Hepatocyte (in vitro differentiated cells): ENCODE data around the gene HSDL2.

Experiments used
- EZH2 ChIP-seq: fragments of 200-600 bp; sonication (generic); IDR thresholded peaks from 2 replicates; pipeline ENCODE4 v1.6.1; 2016; ENCODE audit warnings: antibody characterized with exemption, mild to moderate bottlenecking, borderline replicate concordance
- EZH2phosphoT487 ChIP-seq: fragments of 200-600 bp; sonication (generic); IDR thresholded peaks from one replicate; pipeline ENCODE4 v1.6.1; 2018; ENCODE audit warnings: antibody characterized with exemption, mild to moderate bottlenecking, low read depth, moderate library complexity; ENCODE audit not compliant: unreplicated experiment, severe bottlenecking
- TF ChIP-seq, protein P1 (sequence below): fragments of 200-600 bp; sonication (generic); IDR thresholded peaks from 2 replicates; pipeline ENCODE4 v1.5.1; 2016; ENCODE audit warnings: antibody characterized with exemption, mild to moderate bottlenecking; ENCODE audit not compliant: poor library complexity

DNA sequence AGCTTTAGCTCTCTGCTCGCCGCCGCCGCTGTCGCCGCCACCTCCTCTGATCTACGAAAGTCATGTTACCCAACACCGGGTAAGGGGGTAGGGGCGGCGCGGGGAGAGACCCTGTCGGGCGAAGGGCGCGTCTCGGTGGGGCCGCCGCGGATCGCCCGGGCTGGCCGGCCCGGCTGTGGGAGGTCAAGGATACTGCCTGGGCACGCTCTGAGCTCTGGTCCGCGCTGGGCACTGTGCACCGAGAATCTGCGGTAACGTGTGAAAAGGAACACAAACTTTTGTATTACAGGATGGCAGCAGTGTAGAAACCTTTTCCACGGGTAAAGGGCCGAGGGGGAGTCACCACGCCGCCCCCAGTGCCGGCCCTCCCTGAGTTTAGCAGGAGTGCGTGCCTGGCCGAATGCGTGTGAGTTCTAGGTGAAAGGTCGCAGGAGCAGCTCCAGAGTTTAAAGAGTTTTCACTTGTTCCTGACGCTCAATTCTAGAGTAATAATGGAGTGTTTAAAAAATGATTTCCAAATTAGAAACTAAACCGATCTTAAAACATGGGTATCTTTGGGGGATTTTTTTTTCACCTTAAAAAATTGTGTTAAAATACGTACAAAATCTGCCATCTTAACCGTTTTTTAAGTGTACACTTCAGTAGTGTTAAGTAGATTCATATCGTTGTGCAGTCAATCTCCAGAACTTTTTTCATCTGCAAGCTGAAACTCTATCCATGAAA is at the start of gene HSDL2:
- TF ChIP-seq, protein P1, sequence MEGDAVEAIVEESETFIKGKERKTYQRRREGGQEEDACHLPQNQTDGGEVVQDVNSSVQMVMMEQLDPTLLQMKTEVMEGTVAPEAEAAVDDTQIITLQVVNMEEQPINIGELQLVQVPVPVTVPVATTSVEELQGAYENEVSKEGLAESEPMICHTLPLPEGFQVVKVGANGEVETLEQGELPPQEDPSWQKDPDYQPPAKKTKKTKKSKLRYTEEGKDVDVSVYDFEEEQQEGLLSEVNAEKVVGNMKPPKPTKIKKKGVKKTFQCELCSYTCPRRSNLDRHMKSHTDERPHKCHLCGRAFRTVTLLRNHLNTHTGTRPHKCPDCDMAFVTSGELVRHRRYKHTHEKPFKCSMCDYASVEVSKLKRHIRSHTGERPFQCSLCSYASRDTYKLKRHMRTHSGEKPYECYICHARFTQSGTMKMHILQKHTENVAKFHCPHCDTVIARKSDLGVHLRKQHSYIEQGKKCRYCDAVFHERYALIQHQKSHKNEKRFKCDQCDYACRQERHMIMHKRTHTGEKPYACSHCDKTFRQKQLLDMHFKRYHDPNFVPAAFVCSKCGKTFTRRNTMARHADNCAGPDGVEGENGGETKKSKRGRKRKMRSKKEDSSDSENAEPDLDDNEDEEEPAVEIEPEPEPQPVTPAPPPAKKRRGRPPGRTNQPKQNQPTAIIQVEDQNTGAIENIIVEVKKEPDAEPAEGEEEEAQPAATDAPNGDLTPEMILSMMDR, result no peak
- TF ChIP-seq EZH2 (no peak), EZH2phosphoT487 (no peak)
